Cerebellar cortex (tissue), 1 donor: ENCODE data around the gene TLK2.
"Not testable (repeated sequence)": the region's sequence is repeated elsewhere in the genome, so short reads cannot be mapped to it uniquely, and the experiment has no call there.

Experiments
- DNase-seq: peaks from one replicate; pipeline ENCODE4 v3.0.0-alpha.2; 2015; ENCODE audit warnings: low spot score

Gene TLK2

GRCh38 chr17:62478424-62478879 lies at the start of gene TLK2:
TSS of gene TLK2 (plus strand) at chr17:62478825. CDS start at chr17:62481126, 2,301 bp downstream.
- peak; percentile 58 for DNase-seq

DNA sequence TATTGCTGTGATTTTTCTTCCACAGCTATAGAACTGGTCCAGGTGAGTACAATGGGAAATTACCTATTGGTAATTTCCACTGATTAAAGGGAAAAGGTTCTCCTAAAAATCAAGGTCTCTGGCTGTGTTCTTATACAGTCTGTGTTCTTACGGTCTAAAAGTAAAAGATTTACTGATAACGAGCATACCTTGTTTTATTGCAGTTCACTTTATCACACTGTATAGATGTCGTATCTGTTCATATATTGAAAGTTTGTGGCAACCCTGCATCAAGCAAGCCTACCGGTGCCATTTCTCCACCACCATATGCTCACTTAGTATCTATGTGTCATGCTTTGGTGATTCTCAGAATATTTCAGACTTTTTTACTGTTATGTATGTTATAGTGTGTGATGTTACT lies 43.4 kb upstream of the TLK2 start:
- DNase-seq = not testable (repeated sequence)

DNA sequence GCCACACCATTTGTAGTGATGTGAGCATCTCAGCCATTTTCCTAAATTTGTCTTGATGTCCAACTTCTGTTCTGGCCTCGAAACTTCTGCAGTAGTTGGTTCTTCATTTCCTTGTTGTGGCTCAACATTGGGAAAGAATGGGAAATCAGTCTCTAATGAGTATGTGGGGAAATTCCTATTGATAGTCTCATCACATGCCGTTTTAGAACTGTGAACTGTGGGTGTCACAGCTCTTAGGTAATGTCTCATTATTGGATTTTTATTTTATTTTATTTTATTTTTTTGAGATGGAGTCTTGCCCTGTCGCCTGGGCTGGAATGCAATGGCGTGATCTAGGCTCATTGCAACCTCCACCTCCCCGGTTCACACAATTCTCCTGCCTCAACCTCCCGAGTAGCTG lies 37.4 kb upstream of the TLK2 start:
- not testable (repeated sequence) for DNase-seq

GRCh38 chr17:62444063-62444462 lies 34.6 kb upstream of the TLK2 start:
- DNase-seq = no peak

- not testable (repeated sequence) for DNase-seq
Measured at GRCh38 chr17:62445791-62446190, 32.8 kb upstream of the TLK2 start.

GRCh38 chr17:62452195-62452594 lies 26.4 kb upstream of the TLK2 start:
- DNase-seq = not testable (repeated sequence)

DNA sequence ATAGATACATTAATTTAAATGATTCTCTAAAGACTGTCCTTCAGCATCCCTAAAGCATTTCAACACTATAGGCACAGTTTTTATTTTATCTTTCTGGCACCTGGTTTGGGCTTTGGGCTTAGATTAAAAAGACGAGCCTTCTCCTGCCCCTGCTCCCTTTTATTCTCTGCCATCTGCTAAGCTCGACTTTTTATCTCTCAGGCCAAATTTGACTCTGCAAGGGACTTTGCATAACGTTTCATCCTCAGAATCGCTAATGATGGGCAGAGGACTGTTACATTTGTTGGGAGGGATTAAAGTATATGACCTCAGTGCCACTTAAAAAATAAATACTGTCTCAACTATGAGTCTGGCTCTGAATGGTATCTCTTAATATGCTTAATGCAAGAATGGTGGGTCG lies 25.6 kb upstream of the TLK2 start:
- DNase-seq = not testable (repeated sequence)

DNA sequence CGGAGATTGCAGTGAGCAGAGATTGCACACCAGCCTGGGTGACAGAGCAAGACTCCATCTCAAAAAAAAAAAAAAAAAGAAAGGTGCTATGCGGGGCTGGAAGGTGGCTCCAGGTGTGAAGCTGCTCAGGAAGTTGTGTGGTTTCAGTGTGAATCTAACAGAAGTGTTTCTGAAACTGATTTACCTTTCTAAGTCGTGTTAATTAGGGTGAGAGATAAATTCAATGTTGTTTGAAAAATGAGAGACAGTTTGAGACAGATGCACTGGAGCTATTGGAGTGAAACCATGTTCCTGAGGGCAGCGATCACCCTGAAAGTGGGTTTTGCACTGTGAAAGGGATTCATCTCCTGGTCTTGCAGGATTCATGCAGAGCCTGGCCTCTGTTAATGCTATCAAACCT lies 25.0 kb upstream of the TLK2 start:
- DNase-seq = not testable (repeated sequence)

DNA sequence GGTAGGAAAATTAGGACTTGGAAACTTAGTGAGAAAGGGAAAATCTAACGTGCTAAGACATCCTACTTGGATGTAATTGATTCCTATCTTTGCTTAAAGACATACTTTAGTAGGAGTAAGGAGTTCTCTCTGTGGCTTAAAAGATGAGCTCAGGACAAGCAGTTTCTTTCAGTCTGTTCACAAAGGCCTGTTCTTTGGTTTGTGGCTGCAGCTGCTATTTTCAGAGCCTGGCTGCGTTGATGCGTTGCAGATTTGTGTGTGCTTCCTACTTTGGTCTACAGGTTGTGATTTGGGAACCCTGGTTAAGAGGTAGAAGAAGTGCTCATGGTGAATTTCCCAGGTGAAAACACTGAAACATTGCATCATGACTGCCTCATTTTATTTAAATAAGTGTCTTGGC lies 24.5 kb upstream of the TLK2 start:
- not testable (repeated sequence) for DNase-seq

DNA sequence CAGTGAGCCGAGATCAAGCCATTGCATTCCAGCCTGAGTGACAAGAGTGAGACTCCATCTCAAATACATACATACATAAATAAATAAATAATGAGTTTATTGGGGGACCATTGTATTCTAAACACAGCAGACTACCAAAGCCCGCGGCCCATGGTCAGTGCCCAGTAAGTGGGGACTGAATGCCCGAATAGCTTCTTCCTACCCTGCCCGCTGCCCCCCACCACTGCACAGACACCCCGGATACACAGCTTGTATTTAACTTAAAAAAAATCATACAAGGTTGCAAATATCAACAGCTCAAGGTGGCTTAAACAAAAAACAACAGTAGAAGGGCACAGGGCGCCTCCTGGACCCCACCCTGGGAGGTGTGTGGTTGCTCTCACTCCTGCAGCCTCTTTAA lies 22.6 kb upstream of the TLK2 start:
- DNase-seq = no peak

GRCh38 chr17:62458483-62458882 lies 20.1 kb upstream of the TLK2 start:
- not testable (repeated sequence) for DNase-seq

- not testable (repeated sequence) for DNase-seq
Measured at GRCh38 chr17:62464422-62464821, 14.2 kb upstream of the TLK2 start.

GRCh38 chr17:62465271-62465670 lies 13.4 kb upstream of the TLK2 start:
- not testable (repeated sequence) for DNase-seq

DNA sequence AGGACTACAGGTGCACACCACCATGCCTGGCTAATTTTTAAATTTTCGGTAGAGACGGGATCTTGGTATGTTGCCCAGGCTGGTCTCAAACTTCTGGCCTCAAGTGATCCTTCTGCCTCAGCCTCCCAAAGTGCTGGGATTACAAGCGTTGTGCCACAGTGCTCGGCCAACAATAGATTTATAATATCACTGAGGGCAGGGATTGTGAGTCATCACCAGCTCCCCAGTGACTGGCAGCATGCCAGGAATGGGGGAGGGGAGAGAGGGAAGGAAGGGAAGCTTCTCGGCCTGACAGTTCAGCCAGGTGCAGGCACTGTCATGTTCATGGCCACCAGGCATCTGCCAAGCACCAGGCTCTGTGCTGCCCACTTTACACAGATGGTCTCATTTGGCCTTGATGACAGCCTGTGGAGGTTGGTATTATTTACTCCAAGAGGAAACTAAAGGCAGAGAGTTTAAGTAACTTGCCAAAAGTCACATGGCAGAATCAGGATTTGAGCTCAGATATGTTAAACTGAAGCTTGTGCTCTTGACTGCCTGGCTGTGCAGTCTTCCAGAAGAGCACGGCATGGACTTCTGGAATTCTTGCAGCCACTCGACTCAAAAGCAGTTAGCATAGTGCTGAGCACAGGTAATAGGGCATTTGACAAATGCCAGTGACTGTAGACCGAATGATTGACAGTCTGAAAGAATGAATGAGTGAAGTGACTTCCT lies 7.8 kb upstream of the TLK2 start:
- DNase-seq = peak; percentile 86

DNA sequence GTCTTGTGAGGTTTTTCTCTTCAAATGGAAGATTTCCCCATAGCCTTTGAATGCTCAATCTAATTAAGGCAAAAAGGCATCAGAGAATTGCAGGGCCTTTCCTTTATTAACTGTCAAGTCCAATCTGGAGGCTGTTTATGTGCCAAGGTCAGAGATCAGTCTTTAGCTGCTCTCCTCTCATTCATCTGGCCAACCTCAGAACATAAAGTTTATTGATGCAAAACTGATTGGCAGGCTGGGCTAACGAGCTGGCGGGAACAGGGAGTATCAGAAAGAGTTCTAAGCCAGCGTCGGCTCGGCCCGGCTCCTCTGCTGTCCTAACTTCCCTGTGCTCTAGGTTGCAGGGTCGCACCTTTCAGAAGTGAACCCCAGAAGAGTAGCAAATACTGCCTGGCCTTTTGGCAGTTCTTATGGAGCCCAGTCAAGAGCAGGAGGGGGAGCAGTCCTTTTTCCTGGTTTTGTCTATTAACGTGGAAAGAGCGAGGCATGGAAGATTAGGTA lies 7.2 kb upstream of the TLK2 start:
- peak; percentile 35 for DNase-seq

- peak; percentile 14 for DNase-seq
Measured at GRCh38 chr17:62473030-62473982, 5.3 kb upstream of the TLK2 start.

DNA sequence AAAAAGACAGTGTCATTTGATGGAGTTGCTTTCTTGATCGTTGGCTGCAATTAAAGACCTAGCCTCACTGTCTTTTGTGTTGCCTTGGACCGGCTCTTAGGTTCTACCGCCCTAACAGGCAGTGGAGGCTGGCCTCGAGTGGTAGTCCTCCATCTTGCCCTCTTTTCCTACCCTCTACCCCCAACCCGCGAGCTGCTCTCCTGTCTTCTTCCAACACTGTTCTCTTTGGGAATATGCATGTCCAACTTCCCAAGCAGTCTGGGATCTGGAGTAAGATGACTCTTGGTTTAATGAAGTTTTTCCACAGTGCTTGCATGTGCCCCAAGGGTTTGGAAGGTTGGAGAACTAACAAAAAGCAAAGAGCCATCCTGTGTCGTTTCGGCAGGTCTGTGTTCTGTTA lies 1.5 kb upstream of the TLK2 start:
- peak; percentile 16 for DNase-seq

- DNase-seq = peak; percentile 11
Measured at GRCh38 chr17:62477718-62478408, 762 bp upstream of the TLK2 start.

GRCh38 chr17:62478880-62479638 lies 434 bp downstream of the TLK2 start:
- DNase-seq = peak; percentile 12

DNA sequence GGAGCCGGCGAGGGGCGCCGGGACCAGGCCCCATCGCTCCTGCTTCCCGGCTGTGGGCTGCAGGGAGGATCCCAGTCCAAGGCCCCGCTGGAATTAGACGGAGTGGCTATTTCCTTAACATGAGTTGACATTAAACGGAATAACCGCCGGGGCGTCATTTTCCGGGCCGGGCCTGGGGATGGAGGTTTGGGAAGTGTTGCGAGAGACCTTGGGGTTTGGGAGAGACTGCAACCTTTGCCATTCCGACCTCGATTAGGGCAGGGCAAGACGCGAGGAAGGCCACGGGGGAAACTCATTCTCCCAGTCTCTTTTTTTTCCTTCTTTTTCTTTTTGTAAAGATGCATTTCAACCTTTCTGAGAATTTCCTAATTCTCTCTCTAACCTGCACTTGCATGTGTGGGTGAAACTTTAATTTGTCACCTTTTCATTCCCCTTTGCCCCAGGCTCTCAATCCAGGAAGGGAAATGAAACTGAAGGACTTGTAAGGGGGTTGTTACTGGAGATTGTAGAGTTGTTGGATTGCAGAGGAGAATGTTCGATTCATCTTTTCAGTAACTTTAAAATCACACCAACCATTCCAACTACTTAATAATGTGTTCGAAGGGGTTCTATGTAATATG lies 1.1 kb downstream of the TLK2 start:
- peak; percentile 17 for DNase-seq

DNA sequence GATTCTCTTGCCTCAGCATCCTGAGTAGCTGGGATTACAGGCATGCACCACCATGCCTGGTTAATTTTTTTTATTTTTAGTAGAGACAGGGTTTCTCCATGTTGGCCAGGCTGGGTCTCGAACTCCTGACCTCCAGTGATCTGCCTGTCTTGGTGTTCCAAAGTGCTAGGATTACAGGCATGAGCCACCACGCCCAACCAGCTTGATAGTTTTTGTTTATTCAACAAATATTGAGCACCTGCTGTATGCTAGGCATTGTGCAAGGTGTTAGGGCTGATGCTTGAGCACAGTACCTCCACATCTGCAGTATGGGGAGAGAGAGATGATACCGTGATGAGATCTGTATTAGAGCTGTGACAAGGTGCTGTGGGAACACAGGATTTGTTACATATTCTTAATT lies 3.9 kb downstream of the TLK2 start:
- DNase-seq = not testable (repeated sequence)
